ENCODE data around the gene RAB11B.

DNA sequence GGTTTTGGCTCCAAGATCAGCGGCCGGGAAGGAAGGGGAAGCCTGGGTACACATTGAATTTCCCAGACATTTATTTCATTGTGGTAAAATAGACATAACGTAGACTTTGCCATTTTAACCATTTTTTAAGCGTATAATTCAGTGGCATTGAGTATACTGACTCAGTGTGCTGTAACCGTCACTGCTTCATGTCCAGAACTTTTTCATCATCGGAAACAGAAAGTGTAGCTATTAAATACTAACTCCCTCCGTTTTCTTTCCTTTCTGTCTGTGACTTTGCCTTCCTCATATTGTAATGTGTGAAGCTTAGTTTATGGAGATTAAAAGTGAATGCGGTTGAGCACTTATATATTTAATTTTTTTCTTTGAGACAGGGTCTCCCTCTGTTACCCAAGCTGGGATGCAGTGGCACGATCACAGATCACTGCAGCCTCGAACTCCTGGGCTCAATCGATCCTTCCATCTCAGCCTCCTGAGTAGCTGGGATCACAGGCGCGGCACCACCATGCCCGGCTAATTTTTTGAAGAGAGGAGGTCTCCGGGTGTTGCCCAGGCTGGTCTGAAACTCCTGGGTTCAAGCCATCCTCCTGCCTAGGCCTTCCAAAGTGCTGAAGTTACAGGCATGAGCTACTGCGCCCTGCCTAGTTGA, 56.0 kb downstream of the RAB11B start:
- TF ChIP-seq CTCF (IDR thresholded peaks at IDR 0.05): no peak
- TF ChIP-seq POLR2A (IDR thresholded peaks at IDR 0.05): no peak
